ENCODE measurements around the gene RFX1.
"Not testable (repeated sequence)": the region's sequence is repeated elsewhere in the genome, so short reads cannot be mapped to it uniquely, and the experiment has no call there.

The RFX1 gene

DNA sequence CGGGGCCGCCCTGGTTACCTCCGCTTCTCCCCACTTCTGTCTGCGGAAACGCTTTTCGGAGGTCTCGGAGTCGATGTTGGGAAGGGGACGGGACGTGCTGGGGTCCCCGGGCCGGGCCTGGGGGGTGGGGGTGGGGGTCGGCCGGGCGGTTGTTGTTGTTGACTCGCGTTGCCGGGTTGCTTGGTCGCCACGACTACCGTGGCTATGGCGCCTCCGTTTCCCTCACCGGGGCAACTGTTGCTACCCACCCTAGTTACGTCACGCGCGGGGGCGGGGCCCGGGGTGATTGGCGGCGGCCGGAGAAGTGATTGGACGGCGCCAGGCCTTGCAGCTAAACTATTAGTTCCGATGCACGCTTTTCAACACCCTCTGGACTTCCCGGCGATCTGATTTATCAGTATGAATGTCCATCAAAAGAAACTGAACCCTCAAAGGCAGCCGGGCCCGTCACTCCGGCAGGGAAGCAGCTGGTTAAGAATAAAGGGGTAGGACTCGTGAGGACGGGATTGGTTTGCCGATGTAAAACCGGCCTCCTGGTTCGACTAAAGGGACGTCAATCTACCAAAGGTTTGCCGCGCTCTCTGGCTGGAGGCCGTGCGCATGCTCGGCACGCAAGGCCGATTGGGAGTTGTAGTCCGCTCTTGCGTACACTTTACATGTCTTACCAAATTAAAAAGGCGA, at the start of gene RFX1:
Gene RFX1, minus strand, starts transcription at position 236 of the 681 bp plus-strand sequence. CDS start 12,477 bp downstream, outside the sequence.
- DNase-seq: peak; percentile 100

DNA sequence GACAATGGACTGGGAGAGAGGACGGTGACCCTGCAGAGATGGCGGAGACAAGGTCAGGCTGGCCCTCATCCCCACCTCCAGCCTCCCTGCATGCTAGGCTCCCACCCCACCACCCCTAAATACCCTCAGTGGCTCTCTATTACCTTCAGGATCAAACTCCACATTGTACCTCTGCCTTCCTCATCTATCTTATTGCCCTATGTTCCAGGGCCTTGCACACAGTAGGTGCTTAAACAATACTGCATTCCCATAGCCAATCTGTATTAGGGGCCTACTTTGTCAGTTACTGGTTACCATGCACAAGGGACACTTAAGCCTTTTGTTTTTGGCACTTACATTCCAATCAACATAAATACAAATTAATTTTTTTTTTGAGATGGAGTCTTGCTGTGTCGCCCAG, 49.3 kb upstream of the RFX1 start:
- DNase-seq: no peak

DNA sequence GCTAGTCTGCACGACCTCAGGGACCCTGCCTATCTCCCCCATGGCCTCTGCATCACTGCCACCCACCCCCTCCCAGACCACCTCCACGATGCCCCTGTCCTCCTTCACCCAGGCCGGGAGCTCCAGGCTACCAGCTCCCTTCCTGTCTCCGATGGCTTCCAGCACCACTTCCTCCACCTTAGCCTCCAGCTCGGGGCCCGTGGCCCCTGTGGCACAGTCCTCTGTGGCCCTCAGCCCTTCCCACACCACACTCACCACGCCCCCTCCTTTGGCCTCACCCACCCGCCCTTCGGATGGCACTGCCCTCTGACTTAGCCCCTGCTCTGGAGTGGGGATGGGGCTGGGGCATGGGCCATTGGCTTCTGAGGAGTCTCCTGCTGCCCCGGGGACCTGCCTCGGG, 48.6 kb upstream of the RFX1 start:
- no peak for DNase-seq

DNA sequence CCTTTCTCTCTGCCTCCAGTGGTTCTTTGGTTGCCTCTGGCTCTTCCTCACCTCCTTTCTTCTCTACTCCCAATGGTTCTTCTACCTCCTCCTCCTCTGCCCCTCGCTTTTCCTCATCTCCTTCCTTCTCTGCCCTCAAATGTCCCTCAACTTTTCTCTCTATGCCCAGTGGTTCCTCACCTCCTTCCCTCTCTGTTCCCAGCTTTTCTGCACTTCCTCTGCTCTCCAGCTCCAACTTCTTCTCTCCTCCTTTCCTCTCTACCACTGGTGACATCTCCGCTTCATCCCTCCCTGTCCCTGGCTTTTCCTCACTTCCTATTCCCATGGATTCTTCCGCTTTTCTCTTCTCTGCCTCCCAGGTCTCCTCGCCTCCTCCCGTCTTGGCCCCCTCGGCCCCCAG, 48.0 kb upstream of the RFX1 start:
- no peak for DNase-seq

DNA sequence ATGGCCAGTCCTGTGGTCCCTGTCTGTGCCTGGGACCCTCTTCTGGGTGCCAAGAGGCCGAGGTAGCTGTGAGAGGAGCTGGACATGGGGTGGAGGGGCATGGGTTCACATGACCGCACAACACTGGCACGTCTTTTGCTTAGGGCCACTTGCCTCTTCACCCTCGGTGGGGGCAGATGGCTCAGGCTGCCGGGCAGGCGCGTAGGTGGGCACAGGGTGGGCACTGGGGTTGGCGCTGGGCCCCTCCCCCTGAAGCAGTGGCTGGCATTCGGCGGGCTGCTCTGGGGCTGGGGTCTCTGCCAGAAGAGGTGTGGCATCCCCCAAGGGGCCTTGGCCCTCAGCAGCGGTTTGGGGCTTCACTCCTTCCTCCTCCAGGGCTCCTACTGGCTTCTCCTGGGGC, 47.4 kb upstream of the RFX1 start:
- DNase-seq: no peak

DNA sequence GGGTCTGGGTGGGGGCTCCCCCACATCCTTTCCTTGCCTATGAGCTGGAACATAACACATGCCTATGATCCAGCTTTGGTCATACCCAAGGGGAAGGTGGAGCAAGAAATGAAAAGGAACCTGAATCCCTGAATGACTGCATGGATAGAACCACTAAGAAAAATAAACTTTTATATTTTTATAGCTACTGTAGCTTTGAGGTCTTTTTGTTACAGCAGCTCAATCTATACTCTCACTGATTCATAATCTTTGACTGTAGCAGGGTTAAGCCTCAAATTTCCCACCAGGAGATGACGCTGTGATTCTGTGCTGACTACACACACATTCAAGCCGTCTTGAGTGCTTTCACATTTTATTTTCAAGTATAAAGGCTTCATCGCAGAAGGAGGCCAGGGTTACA, 46.9 kb upstream of the RFX1 start:
- no peak for DNase-seq

DNA sequence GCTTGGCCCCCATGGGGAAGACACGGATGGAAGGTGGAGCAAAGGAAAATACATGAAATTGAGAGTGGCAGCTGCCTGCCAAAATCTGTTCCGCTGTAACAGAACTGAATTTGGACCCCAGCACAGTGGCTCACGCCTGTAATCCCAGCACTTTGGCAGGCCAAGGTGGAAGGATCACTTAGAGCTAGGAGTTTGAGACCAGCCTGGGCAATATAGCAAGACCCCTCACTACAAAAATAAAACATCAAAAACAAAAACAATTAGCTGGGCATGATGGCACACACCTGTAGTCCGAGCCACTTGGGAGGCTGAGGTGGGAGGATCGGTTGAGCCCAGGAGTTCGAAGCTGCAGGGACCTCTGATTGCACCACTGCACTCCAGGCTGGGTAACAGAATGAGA, 46.4 kb upstream of the RFX1 start:
- no peak for DNase-seq

DNA sequence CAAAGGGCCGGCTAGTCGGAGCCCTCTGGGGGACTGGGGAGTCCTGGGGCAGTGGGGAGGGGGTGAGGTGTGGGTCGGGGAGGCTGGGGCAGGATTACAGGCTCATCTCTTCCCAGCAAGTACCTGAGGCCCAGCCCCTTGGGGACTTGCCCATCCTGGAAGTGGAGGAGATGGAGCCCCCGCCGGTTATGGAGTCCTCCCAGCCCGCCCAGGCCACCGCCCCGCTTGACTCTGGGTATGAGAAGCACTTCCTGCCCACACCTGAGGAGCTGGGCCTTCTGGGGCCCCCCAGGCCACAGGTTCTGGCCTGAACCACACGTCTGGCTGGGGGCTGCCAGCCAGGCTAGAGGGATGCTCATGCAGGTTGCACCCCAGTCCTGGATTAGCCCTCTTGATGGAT, 45.9 kb upstream of the RFX1 start:
- no peak for DNase-seq

DNA sequence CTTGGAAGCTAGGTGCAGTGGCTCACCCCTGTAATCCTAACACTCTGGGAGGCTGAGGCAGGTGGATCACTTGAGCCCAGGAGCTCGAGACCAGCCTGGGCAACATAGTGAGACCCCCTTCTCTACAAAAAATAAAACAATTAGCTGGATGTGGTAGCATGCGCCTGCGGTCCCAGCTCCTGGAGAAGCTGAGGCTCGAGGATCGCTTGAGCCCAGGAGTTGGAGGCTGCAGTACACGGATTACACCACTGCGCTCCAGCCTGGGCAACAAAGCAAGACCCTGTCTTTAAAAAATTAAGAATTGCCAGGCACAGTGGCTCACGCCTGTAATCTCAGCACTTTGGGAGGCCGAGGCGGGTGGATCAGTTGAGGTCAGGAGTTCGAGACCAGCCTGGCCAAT, 44.8 kb upstream of the RFX1 start:
- not testable (repeated sequence) for DNase-seq

DNA sequence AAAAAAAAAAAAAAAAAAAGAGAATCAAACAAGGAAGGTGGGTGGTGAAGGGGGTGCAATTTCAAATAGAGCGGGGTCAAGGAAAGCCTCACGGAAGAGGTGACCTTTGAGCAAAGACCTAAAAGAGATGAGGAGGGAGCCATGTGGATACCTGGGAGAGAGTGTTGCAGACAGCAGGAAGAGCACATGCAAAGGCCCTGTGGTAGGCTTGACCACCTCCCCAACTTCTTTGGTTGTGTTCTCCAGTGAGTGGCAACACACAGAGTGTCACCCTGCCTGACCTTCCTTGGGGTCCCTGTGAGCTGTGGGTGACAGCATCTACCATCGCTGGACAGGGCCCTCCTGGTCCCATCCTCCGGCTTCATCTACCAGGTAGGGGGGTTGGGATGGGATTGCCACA, 44.4 kb upstream of the RFX1 start:
- DNase-seq: no peak

DNA sequence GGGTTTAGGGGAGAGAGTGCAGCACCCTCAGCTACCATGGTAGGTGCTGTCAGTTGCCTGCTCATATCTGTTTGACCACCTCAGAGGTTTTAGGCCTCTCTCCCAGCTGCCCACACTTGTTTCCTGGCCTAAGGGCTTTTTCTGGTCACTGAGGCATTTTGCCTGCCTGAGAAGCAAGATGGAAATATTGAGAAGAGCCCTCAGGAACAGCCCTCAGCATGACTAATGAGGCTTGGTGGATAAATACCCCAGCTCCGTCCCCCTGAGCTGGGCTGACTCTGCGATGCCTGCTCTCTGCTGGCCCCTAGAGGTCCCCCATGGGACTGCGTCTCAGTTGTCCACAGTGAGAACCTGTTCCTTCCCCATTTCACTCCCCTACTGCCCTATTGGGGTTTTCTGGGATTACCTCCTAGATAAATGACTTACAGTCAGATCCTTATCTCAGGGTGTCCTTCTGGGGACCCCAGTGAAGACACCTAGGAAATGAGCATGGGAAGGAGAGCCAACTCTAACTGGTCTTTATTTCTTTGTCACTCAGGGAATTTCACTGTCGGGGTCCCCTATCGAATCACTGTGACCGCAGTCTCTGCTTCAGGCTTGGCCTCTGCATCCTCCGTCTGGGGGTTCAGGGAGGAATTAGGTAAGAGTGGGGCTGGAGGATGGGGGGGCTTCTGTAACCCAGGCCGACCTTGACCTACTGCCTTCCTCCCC, 42.5 kb upstream of the RFX1 start:
- peak; percentile 88 for DNase-seq

DNA sequence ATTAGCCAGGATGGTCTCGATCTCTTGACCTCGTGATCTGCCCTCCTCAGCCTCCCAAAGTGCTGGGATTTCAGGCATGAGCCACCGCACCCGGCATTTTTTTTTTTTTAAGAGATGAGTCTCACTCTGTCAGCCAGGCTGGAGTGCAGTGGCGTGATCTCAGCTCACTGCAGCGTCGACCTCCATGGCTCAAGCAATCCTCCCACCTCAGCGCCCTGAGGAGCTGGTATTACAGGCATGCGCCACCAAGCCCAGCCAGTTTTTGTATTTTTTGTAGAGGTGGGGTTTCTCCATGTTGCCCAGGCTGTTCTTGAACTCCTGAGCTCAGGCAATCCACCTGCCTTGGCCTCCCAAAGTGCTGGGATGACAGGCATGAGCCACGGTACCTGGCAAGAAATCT, 41.7 kb upstream of the RFX1 start:
- DNase-seq: not testable (repeated sequence)

DNA sequence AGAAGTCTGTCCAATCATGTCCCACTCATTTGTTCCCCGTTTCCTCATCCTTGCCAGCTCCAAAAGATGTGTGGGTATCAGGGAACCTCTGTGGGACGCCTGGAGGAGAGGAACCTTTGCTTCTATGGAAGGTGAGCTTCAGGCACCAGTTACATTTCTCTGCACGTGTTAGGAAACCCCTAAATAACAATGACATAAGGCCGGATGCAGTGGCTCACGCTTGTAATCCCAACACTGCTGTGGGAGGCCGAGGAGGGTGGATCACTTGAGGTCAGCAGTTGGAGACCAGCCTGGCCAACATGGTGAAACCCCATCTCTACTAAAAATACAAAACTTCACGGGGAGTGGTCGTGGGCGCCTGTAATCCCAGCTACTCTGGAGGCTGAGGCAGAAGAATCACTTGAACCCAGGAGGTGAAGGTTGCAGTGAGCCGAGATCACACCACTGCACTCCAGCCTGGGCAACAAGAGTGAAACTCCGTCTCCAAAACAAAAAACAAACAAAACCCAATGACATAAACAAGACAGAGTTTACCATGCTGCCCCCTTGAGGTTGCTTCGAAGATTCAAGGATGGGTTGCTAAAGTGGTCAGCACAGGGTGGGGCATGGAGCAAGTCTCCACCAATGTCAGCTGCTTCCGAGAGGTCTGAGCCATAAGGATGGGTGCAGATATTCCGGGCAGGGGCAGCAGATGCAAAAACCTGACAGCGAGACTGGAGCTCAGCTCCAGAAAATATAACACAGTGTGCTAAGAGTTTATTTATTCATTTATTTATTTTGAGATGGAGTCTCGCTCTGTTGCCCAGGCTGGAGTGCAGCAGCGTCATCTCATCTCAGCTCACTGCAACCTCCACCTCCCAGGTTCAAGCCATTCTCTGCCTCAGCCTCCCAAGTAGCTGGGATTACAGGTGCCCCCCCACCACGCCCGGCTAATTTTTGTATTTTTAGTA, 36.8 kb upstream of the RFX1 start:
- peak; percentile 32 for DNase-seq

DNA sequence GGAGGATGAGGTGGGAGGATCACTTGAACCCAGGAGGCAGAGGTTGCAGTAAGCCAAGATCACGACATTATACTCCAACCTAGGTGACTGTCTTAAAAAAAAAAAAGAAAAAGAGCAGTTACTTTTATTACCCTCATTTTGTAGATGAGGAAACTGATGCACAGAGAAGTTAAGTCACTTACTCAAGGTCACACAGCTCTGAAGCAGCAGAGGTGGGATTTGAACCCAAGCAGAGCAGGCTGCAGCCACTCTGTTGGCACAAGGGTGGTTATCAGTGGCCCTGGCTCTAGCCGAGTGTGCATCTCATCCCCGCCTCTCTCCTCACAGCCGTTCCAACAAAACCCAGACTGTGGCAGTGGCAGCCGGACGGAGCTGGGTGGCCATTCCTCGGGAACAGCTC, 33.1 kb upstream of the RFX1 start:
- no peak for DNase-seq

DNA sequence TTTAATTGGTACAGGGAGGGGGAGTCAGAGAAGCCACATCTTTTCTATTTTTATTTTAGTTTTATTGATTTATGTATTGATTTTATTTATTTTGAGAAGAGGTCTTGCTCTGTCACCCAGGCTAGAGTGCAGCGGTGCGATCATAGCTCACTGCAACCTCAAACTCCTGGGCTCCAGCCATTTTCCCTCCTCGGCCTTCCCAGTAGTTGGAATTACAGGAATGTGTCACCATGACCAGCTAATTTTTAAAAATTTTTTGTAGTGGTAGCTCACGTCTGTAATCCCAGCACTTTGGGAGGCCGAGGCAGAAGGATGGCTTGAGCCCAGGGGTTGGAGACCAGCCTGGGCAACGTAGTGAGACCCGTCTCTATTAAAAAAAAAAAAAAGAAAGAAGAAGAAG, 29.6 kb upstream of the RFX1 start:
- no peak for DNase-seq

DNA sequence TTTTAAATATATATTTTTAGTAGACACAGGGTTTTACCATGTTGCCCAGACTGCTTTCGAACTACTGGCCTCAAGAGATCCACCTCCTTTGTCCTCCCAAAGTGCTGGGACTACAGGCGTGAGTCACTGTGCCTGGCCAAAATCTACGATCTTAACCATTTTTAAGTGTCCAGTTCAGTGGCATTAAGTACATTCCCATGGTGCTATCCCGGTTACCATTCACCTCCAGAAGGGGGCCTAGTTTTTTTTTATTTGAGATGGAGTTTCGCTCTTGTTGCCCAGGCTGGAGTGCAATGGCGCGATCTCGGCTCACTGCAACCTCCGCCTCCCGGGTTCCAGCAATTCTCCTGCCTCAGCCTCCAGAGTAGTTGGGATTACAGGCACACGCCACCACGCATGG, 29.0 kb upstream of the RFX1 start:
- DNase-seq: not testable (repeated sequence)

DNA sequence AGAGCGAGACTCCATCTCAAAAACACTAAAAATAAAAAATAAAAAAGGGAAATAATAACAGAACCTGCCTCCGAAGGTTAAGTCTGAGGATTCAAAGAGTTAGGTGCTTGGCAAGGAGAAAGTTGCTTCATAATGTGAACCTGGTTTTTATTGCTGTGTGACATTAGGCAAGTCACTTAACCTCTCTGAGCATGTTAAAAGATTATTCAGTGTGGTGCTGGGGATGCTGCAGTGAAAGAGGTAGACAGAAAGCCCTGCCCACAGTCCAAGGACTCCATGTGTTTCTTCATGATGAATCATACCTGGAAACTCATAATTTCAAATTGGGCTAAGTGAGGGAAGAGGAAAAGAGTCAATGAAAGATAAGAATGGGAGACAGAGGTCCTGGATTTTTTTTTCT, 27.8 kb upstream of the RFX1 start:
- no peak for DNase-seq

DNA sequence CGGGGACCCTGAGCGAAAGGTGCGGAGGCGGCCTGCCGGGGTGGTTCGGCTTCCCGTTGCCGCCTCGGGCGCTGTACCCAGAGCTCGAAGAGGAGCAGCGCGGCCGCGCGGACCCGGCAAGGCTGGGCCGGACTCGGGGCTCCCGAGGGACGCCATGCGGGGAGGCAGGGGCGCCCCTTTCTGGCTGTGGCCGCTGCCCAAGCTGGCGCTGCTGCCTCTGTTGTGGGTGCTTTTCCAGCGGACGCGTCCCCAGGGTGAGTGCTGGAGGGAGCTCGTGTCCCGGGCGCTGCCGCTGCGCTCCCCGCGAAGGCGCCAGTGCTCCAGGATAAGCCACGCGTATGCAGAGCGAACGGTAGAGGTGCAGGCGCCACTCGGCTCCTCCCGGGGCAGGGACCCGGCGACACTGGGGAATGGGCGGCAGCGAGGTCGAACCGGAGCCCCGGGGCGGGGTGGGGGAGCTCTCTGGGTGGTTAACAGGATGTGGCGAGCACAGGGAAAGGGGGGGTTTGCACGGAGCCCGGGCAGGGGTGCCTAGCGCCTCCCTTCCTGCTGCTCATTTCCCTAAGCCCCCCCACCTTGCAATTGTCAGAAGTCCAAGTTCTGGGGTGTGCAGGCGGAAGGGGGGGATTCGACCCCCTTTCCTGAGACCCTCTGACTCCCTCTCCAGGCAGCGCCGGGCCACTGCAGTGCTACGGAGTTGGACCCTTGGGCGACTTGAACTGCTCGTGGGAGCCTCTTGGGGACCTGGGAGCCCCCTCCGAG, 25.8 kb upstream of the RFX1 start, which contains the start of gene IL27RA:
Gene IL27RA, plus strand, starts transcription at position 44 of the 762 bp plus-strand sequence. Its CDS starts 111 bp downstream, at position 155.
- peak; percentile 80 for DNase-seq

DNA sequence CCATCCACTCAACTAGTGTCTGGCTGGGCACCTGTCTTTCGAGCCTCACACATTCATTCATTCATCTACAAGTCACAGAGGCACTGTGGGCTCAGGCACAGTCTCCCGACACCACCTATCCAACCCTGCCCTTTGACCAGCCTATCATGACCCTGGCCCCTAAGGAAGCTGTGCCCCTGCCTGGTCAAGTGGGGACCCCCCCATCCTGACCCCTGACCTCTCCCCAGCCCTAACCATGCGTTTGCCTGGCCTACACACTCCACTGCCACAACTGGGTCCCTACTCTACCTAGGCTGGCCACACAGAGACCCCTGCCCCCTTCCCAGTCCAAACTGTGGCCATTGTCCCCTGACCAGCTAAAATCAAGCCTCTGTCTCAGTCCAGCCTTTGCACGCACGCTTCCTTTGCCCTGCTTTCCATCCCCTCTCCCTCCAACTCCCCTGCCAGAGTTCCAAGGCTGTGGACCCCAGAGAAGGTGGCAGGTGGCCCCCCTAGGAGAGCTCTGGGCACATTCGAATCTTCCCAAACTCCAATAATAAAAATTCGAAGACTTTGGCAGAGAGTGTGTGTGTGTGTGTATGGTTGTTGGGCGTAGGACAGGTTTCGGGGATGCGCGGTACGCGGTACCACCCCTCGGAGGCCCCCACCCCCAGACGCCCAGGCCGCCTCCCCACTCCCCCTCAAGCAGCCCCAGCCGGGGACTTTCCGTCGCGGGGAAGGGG, 25.0 kb upstream of the RFX1 start:
- no peak for DNase-seq

DNA sequence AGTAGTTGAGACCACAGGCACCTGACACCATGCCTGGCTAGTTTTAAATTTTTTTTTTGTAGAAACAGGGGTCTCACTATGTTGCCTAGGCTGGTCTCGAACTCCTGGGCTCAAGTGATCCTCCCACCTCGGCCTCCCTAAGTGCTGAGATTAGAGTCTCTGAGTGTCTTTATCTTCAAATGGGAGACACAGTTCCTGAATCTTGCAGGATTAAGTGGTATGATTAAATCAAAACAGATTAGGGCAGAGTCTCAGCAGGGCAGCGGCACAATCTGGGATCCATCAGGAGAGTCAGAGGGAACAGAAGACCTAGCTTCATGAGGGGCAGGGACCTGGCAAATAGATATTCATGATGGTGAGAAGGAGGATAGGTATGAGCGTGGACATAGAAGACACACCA, 22.8 kb upstream of the RFX1 start:
- no peak for DNase-seq

DNA sequence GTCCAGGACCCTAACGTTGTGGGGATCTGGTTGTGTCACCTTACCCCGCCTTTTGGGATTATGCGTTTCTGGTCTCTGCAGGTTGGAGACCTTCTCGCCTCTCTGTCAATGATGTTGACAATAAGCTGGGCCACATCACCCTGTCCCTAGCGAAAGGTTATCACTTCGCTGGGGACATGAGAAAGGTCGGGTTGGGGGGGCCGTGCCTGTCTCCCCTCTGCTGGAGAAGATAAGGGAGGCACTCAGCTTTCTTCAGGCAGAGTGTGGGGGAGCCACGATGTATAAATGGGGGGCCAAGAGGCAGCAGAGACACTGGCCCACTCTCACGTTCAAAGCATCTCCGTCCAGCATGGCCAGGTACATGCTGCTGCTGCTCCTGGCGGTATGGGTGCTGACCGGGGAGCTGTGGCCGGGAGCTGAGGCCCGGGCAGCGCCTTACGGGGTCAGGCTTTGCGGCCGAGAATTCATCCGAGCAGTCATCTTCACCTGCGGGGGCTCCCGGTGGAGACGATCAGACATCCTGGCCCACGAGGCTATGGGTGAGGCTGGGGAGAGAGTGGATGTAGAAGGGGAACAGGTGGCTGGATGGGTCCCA, 21.8 kb upstream of the RFX1 start, which contains the start of gene RLN3:
Gene RLN3, plus strand, starts transcription at position 293 of the 595 bp plus-strand sequence. Its CDS starts 57 bp downstream, at position 350.
- DNase-seq: no peak

Measured in activated CD4-positive, alpha-beta T cell treated with anti-CD3 and anti-CD28 coated beads for 48 hours (primary cell).